ENCODE data around the gene LGALS8.
"Not testable (repeated sequence)": the region's sequence is repeated elsewhere in the genome, so short reads cannot be mapped to it uniquely, and the experiment has no call there.

The LGALS8 gene

GRCh38 chr1:236543065-236543669 is 19.4 kb downstream of the LGALS8 start:
- DNase-seq, result no peak

GRCh38 chr1:236545621-236546169 is 21.9 kb downstream of the LGALS8 start:
- DNase-seq, result no peak

DNA sequence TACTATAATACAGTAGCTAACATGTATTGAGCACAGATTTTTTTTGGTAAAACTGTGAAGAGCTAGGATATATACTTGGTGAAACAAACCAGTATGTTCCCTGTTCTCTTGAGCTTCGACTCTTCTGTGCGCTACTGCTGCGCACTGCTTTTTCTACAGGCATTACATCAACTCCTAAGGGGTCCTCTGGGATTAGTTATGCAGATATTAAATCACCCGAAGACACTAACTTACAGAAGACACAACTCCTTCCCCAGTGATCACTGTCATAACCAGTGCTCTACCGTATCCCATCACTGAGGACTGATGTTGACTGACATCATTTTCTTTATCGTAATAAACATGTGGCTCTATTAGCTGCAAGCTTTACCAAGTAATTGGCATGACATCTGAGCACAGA is 24.7 kb downstream of the LGALS8 start:
- DNase-seq, result no peak

GRCh38 chr1:236550961-236551851 is 27.4 kb downstream of the LGALS8 start:
- DNase-seq, result no peak

GRCh38 chr1:236552096-236552495 is 28.3 kb downstream of the LGALS8 start:
- no peak for DNase-seq

GRCh38 chr1:236552901-236553300 is 29.1 kb downstream of the LGALS8 start:
- DNase-seq, result no peak

- no peak for DNase-seq
Observed at GRCh38 chr1:236553370-236553769, 29.6 kb downstream of the LGALS8 start.

- no peak for DNase-seq
Observed at GRCh38 chr1:236556606-236557005, 32.8 kb downstream of the LGALS8 start.

DNA sequence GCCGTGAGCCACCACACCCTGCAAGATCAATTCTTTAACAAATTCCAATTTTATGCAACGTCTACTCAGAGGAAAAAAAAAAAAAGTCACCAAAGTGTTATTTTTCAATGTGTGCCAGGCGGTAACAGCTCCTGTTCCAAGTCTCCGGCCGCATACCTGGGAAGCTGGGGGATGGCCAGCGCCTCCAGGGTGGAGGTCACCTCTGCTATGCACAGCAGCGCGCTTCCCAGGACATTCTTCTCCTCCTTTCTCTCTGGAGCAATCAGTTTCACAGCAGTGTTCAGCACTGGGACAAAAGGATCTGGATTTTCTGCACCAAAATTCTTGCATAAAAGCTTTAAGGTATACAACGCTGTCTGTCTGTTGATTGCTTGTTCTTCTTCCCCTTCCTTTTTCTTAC is 34.3 kb downstream of the LGALS8 start:
- no peak for DNase-seq

- no peak for DNase-seq
Observed at GRCh38 chr1:236558846-236559245, 35.1 kb downstream of the LGALS8 start.

- DNase-seq, result no peak
Observed at GRCh38 chr1:236560213-236560771, 36.5 kb downstream of the LGALS8 start.

- no peak for DNase-seq
Observed at GRCh38 chr1:236561976-236562375, 38.2 kb downstream of the LGALS8 start.

GRCh38 chr1:236565530-236565929 is 41.7 kb downstream of the LGALS8 start:
- no peak for DNase-seq

- no peak for DNase-seq
Observed at GRCh38 chr1:236568285-236568894, 44.6 kb downstream of the LGALS8 start.

DNA sequence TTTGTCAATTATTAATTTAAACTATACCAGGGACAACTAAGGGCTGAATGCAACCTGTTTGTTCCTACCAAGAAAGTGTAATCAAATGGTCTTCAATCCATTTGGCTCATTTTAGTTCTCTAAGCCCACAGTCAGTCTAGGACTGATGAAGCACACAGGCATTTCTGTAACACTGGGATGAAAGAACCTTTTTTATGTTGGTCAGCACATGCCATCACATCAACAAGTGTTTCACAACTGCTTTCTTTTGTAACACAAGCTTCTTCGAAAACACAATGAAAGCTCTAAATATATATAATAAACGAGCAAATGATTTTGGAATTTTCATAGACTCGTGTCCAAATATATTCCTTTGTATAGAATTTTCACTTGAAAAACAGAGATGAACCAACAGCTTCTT is 51.7 kb downstream of the LGALS8 start:
- no peak for DNase-seq

GRCh38 chr1:236576004-236576403 is 52.2 kb downstream of the LGALS8 start:
- DNase-seq, result no peak

DNA sequence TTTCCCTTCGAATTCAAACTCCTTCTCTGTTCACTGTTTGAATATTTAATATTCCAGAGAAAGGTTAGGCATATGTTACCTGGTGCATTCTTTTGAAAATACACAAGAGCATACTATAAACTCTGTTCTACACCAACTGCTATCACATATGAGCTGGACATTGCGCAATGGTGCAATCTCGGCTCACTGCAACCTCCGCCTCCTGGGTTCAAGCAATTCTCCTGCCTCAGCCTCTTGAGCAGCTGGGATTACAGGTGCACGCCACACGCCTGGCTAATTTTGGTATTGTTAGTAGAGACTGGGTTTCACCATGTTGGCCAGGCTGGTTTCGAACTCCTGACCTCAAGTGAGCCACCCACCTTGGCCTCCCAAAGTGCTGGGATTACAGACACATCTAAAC is 53.3 kb downstream of the LGALS8 start:
- DNase-seq, result not testable (repeated sequence)

- DNase-seq, result no peak
Observed at GRCh38 chr1:236578661-236579060, 54.9 kb downstream of the LGALS8 start.

- not testable (repeated sequence) for DNase-seq
Observed at GRCh38 chr1:236580404-236580803, 56.6 kb downstream of the LGALS8 start.

- DNase-seq, result no peak
Observed at GRCh38 chr1:236581528-236581927, 57.7 kb downstream of the LGALS8 start.

DNA sequence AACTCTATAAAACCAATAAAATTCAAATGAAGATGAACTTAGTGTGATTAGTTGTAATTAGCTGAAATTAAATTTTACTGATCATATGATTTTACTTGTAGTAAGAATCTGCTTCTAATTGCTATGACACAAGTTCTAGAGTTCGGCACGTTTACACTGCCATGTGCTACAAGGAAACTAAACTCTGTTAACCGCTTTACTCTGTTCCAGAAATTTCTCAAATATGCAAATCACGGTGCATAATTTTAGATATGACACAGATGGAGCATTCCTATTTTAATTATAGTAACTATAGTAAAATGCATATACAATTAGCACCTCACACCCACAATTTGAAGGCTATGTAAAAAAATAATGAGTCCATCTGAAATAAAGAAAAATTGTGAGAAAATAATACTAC is 65.7 kb downstream of the LGALS8 start:
- DNase-seq, result no peak

DNA sequence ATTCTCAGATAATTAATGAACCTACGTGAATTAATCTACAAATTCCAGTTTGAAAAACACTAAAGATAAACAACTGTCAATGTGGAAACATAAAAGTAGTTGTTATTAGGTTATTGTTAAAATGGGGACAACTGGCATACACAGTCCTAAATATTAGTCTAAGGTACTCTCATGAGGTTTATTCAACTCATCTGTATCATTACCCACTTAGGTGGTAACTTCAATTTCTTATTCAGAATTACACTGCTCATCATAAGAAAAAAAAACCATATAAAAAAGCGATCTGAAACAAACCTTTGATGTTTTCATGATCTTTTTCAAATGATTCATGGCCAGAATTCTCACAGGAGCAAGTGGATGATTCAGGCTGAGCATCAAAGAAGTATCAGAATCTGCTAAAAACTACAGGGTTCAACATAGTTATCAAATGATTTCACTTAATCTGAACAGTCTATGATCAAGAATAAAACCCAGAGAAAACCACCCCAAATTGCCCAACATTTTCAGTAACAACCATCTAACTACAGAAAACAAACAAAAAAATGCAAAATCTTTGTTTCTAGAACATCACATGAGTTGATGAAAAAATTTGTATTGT is 66.9 kb downstream of the LGALS8 start:
- no peak for DNase-seq

- no peak for DNase-seq
Observed at GRCh38 chr1:236602171-236602570, 78.4 kb downstream of the LGALS8 start.
